HG02610 (cell line): ENCODE data around the gene PCDHGC4.

Experiments used
- ATAC-seq: cut with Tn5 transposase; IDR thresholded peaks from one replicate; pipeline ENCODE4 v1.9.1; 2021; ENCODE audit warnings: mild to moderate bottlenecking, moderate library complexity; ENCODE audit not compliant: unreplicated experiment

PCDHGC4 gene

DNA sequence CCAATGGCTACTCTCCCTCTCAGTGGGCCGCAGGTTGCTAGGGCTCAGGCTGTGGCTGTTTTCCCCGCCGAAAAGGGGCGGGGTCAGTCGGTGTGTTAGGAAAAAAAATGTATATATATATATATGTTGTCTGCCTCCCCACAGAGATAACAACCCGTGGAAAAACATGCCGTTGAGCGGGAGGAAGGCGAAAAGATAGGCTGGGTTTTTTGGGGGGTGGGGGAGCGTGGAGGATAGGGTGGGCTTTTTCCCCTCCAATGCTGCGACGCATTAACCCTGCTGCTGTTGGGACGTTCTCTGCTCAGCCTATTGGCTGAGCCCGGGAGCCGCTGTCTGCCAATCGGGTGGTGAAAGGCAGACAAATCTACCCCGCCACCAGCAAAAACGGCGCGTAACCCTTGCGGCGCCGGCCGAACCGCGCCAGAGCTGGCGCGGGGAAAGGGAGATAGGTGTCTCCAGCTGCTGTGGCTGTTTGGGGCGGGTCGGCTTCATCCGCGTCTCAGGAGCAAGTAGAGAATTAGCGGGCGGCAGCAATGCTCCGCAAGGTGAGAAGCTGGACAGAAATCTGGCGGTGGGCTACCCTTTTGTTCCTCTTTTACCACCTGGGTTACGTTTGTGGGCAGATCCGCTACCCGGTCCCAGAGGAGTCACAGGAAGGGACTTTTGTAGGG, at the start of gene PCDHGC4:
TSS of gene PCDHGC4 (plus strand) at position 390 of the 671 bp plus-strand sequence. CDS start at position 534, 144 bp downstream.
- ATAC-seq = no peak

DNA sequence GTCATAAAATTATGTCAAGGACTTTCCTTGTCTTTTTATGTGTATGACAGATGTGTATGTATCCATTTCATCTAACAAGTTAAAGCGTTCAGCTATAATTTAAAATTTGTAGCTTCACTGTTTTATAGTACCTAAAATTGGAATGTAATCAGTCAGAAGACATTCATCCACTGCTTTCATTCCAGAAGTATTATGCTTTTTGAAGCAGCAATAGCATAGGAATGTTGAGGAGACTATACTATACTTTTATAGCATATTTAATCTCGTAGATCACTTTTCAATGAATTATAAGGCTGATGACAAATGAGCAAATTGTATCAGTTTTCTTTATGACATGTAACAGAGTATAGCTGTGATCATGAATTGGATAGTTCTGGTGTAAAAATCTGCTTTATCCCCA, 47.6 kb upstream of the PCDHGC4 start:
- no peak for ATAC-seq

DNA sequence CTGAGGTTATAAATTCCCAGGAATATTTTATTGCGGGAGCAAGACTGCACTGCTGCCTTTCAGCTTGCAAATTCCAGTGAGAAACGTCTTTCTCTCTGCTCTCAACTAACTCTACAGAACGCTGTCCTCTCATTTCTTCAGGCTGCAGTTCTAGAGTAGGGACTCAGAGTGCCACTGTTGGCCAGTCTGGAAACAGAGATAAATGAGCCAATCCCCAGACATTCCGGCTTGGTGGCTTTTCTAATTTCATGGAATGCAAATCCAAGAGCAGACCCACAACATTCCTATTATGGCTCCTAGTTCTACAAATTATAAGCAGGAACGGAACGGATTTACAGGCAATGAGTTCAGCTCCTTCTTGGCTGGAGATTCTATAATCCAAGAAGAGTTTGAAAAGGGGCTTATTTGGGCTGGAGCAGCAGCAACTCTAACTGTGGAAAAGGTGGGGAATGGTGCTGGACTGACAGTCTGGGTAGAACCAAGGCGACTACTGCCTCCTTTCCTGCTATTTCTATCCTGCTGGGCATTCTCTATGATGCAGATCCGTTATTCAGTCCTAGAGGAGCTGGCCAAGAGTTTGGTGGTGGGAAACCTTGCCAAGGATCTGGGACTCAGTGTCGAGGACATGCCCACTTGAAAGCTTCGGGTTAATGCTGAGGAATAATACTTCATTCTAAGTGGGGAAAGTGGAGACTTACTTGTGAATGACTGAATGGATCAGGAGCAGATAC, 45.3 kb upstream of the PCDHGC4 start:
- no peak for ATAC-seq

DNA sequence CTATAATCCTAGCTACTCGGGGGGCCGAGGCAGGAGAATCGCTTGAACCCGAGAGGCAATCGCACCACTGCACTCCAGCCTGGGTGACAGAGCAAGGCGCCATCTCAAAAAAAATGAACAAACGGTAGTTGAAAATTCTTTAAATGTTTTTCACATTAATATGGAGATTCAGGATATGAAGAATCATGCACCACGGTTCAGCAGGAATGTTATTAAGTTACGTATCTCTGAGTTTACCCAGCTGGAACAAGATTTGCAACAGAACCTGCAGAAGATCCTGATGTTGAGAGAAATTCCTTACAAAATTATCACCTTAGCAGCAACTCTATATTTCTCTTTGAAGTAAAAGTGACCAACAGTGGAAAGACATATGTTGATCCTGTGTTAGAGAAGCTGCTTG, 44.5 kb upstream of the PCDHGC4 start:
- no peak for ATAC-seq

DNA sequence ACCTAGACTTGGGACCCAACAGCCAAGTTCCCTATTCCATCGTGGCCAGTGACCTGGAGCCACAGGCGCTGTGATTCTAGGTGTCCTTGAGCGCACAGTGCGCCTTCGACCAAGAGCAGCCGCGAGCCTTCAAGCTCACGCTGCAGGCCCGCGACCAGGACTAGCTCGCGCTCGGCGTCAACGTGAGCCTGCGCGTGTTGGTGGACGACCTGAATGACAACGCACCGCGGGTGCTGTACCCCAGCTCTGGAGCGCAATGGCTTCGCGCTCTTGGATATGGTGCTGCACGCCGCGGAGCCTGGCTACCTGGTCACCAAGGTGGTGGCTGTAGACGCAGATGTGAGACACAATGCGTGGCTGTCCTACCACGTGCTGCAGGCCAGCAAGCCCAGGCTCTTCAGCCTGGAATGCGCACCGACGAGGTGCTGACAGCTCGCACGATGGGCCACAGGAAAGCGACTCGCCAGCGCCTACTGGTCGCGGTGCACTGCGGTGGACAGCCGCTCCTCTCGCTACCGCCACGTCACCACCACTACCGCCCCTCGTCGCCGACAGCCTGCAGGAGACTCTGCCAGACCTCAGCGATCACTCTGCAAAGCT, 43.2 kb upstream of the PCDHGC4 start:
- no peak for ATAC-seq

DNA sequence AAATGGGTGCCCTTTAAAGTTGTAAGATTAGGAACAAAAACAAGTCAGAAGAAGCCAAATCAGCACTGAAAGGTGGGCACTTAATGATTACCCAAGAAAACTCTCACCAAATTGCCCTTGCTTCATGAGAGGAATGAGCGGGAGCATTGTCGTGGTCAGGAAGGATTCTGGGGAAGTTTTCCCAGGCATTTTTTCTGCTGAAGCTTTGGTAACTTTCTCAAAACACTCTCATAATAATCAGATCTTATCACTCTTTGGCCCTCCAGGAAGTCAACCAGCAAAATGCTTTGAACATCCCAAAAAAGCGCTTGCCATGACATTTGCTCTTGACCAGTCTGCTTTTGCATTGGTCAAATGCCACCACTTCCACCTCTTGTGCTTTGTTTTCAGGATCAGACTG, 19.5 kb upstream of the PCDHGC4 start:
- no peak for ATAC-seq

DNA sequence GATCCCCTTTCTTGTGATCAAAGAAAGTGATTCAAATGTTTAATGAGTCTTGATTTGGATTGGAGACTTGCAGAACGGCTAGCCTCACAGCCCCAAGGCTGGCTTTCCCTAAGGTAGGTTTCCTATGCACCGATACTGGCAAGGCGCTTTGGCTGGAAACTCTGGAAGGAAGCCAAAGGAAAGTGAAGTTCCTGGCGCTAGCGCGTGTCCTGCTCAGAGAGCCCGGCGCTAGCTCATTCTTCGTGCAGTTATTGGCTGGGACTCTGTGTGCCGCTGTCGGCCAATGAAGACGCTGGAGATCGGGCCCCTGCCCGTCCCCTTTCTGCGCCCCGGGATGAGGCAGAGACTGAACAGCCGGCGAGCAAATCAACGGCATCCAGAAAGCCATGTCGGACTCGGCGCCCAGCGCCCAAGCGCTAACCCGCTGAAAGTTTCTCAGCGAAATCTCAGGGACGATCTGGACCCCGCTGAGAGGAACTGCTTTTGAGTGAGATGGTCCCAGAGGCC, 9.2 kb upstream of the PCDHGC4 start, which contains the start of gene PCDHGC3:
TSS of gene PCDHGC3 (plus strand) at position 342 of the 507 bp plus-strand sequence. CDS start at position 493, 151 bp downstream.
- peak; percentile 95 for ATAC-seq

DNA sequence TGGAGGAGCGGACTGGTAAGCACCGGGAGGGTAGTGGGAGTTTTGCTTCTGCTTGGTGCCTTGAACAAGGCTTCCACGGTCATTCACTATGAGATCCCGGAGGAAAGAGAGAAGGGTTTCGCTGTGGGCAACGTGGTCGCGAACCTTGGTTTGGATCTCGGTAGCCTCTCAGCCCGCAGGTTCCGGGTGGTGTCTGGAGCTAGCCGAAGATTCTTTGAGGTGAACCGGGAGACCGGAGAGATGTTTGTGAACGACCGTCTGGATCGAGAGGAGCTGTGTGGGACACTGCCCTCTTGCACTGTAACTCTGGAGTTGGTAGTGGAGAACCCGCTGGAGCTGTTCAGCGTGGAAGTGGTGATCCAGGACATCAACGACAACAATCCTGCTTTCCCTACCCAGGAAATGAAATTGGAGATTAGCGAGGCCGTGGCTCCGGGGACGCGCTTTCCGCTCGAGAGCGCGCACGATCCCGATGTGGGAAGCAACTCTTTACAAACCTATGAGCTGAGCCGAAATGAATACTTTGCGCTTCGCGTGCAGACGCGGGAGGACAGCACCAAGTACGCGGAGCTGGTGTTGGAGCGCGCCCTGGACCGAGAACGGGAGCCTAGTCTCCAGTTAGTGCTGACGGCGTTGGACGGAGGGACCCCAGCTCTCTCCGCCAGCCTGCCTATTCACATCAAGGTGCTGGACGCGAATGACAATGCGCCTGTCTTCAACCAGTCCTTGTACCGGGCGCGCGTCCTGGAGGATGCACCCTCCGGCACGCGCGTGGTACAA, 8.5 kb upstream of the PCDHGC4 start:
- no peak for ATAC-seq

DNA sequence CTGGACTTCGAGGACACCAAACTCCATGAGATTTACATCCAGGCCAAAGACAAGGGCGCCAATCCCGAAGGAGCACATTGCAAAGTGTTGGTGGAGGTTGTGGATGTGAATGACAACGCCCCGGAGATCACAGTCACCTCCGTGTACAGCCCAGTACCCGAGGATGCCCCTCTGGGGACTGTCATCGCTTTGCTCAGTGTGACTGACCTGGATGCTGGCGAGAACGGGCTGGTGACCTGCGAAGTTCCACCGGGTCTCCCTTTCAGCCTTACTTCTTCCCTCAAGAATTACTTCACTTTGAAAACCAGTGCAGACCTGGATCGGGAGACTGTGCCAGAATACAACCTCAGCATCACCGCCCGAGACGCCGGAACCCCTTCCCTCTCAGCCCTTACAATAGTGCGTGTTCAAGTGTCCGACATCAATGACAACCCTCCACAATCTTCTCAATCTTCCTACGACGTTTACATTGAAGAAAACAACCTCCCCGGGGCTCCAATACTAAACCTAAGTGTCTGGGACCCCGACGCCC, 7.7 kb upstream of the PCDHGC4 start:
- no peak for ATAC-seq

DNA sequence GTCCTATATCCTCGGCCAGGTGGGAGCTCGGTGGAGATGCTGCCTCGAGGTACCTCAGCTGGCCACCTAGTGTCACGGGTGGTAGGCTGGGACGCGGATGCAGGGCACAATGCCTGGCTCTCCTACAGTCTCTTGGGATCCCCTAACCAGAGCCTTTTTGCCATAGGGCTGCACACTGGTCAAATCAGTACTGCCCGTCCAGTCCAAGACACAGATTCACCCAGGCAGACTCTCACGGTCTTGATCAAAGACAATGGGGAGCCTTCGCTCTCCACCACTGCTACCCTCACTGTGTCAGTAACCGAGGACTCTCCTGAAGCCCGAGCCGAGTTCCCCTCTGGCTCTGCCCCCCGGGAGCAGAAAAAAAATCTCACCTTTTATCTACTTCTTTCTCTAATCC, 7.0 kb upstream of the PCDHGC4 start:
- no peak for ATAC-seq

DNA sequence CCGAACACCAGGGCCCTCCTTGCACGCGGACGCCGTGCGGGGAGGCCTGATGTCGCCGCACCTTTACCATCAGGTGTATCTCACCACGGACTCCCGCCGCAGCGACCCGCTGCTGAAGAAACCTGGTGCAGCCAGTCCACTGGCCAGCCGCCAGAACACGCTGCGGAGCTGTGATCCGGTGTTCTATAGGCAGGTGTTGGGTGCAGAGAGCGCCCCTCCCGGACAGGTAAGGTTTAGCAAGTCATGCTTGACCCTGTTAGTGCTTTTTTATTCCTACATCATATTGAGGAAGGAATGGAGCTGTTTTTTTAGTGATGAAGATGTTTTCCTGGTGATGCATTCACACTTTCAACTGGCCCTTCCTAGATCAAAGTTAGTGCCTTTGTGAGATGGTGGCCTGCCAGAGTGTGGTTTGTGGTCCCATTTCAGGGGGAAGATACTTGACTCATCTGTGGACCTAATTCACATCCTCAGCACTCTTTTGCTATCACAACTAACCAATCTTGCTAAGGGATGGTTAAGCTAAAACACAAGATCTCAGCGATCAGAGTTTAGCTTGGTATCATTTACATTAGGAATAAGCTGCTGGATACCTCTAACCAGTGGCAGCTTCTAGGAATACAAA, 6.4 kb upstream of the PCDHGC4 start:
- no peak for ATAC-seq

DNA sequence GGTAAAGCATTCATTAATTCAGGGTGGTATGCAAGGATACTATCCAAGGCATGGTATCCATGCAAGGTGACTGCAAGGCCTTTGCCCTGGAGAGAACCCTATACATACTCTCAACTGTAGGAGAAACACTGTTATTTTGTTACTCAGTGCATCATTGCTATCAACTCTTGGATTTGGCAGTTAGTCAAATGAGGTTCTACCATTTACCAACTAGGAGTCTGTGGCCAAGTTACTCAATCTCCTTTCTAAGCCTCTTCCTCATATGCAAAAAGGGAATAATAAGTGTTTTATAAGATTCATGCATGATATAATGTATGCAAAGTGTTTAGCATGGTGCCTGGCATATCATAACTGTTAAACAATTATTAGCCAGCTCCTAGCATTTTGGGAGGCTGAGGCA, 5.1 kb upstream of the PCDHGC4 start:
- no peak for ATAC-seq

DNA sequence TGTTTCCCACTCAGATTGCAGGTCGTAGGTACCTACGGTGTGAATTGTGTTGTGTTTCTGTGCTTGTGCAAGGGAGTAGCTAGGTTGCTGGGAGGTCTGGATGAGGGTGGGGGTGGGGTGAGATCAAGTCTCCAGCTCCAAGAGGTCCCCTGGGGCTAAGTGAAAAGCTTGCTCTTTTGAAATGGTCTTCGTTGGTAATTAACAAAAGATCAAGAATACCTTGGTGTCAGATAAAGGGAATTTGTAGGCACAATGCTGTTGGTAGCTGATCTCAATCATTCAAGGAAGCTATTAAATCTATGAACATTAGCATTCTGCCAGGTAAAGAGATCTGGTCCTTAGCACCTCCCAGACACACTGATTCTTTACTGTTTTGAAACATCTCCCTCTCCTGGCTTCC, 928 bp upstream of the PCDHGC4 start:
- ATAC-seq = no peak

DNA sequence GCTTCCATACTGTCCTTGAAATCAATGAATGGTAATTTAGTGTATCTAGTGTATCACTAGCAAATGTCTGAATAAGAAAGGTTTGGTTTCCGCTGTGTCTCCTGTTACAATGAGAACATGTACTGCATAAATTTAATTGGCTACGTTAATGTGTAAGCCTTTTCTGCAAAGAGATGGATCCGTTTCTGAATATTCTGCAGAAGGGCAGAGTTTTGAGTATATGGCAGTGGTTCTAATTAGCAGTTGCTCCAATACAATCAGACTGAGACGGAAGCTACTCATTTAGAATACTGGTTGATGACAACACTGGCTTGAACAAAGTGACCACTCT, 555 bp upstream of the PCDHGC4 start:
- no peak for ATAC-seq

DNA sequence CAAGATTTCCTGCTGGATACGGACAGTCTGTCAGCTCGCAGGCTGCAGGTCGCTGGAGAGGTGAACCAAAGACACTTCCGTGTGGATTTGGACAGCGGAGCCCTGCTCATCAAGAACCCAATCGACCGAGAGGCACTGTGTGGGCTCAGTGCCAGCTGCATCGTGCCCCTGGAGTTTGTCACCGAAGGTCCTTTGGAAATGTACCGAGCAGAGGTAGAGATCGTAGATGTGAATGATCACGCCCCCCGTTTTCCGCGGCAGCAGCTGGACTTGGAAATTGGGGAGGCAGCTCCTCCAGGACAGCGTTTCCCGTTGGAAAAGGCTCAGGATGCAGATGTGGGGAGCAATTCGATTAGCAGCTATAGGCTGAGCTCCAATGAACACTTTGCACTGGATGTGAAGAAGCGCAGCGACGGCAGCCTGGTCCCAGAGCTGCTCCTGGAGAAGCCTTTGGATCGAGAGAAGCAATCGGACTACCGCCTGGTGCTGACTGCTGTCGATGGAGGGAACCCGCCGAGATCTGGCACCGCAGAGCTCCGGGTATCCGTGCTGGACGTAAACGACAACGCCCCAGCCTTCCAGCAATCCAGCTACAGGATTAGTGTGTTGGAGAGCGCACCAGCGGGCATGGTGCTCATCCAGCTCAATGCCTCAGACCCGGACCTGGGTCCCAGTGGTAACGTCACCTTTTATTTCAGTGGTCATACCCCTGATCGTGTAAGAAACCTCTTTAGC, 658 bp downstream of the PCDHGC4 start:
- ATAC-seq = no peak

DNA sequence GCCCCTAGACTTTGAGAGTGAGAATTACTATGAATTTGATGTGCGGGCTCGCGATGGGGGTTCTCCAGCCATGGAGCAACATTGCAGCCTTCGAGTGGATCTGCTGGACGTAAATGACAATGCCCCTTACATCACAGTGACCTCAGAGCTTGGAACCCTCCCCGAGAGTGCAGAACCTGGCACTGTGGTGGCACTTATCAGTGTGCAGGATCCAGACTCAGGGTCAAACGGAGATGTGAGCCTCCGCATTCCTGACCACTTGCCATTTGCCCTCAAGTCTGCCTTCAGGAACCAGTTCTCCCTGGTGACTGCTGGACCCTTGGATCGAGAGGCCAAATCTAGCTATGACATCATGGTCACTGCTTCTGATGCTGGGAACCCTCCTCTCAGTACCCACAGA, 1.3 kb downstream of the PCDHGC4 start:
- ATAC-seq = no peak

DNA sequence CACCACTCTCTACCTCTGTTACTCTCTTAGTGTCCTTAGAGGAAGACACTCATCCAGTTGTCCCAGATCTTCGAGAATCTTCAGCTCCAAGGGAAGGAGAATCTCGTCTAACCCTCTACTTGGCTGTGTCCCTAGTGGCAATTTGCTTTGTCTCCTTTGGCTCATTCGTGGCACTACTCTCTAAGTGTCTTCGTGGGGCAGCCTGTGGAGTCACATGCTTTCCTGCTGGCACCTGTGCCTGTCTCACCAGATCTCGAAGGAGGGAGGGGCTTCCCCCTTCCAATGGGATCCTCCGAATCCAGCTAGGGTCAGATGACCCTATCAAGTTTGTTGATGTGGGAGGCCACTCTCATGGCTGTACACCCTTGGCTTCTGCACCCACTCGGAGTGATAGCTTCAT, 2.3 kb downstream of the PCDHGC4 start:
- ATAC-seq = no peak

DNA sequence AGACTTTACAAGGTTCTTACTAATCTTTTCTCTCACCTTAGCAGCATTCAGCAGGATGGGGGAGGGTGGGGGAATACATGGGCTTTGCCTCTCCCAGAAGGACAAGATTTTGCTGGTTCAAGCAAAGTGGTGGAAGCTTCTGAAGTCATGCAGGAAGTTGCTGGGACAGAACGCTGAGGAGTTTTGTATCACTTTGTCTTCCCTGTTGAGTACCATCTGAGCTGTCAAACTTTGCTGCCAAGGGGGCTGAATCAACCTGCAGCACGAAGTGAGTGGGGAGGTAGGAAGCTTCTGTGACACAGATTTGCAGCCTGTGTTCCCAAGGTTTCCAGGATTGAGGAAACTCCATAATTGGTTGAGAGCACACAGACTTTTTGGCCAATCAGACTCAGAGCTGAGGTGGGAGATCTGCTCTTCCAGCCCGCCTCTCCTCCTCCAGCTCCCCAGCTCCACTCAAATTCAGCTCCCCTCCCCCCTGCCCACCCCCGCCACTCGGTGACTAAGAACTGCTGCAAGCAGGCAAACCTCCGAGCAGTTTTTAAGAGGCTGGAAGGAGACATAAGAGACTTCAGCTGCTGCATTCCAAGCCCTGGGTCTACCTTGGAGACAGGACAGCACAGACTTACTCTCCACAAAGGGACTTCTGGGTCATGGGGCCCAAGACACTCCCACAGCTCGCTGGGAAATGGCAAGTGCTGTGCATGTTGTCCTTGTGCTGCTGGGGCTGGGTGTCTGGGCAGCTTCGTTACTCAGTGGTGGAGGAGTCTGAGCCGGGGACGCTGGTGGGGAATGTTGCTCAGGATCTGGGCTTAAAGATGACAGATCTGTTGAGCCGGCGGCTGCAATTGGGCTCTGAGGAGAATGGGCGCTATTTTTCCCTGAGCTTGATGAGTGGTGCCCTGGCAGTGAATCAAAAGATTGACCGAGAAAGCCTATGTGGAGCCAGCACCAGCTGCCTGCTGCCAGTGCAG, 4.0 kb downstream of the PCDHGC4 start, which contains the start of gene PCDHGC5:
TSS of gene PCDHGC5 (plus strand) at position 491 of the 971 bp plus-strand sequence. CDS start at position 651, 160 bp downstream.
- no peak for ATAC-seq

DNA sequence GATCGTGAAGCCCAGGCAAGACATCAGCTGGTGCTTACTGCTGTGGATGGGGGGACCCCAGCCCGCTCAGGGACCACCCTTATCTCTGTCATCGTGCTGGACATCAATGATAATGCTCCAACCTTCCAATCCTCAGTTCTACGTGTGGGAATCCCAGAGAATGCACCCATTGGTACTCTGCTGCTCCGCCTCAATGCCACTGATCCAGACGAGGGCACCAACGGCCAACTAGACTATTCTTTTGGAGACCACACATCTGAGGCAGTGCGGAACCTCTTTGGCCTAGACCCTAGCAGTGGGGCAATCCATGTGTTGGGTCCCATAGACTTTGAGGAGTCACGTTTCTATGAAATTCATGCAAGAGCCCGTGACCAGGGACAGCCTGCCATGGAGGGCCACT, 5.0 kb downstream of the PCDHGC4 start:
- no peak for ATAC-seq
